HAP-1 (cell line): Measurements from ENCODE around the gene OVOL3.

ENCODE experiments used
- DNase-seq, 2 experiments: peaks; one replicate each; pipeline ENCODE4 v3.0.0-alpha.2; 2016 to 2020; ENCODE audit warnings: low spot score in 2 of 2
- H3K27me3 ChIP-seq: fragments of 250-450 bp; sonication (Bioruptor Pico); 2 replicates; pipeline ENCODE4 v1.5.1; 2020; ENCODE audit warnings: low read depth, mild to moderate bottlenecking, moderate library complexity
- H3K36me3 ChIP-seq: fragments of 250-450 bp; sonication (Bioruptor Pico); replicated peaks from 2 replicates; pipeline ENCODE4 v1.5.1; 2020; ENCODE audit warnings: mild to moderate bottlenecking
- H3K4me1 ChIP-seq: fragments of 250-450 bp; sonication (Bioruptor Pico); 2 replicates; pipeline ENCODE4 v1.5.1; 2020; ENCODE audit warnings: mild to moderate bottlenecking
- H3K4me3 ChIP-seq: fragments of 250-450 bp; sonication (Bioruptor Pico); 2 replicates; pipeline ENCODE4 v1.5.1; 2020; ENCODE audit warnings: mild to moderate bottlenecking, moderate library complexity
- H3K9me3 ChIP-seq: fragments of 250-450 bp; sonication (Bioruptor Pico); 2 replicates; pipeline ENCODE4 v1.5.1; 2020; ENCODE audit warnings: mild to moderate bottlenecking, moderate library complexity
- in situ Hi-C: fragments of 300-500 bp; cut with MboI; formaldehyde crosslinking; loops from 3 replicates; pipeline ENCODE4 v1.14.3; 2020; ENCODE audit warnings: low sequenced_read_pairs, inconsistent platforms, mixed read lengths

The OVOL3 gene

DNA sequence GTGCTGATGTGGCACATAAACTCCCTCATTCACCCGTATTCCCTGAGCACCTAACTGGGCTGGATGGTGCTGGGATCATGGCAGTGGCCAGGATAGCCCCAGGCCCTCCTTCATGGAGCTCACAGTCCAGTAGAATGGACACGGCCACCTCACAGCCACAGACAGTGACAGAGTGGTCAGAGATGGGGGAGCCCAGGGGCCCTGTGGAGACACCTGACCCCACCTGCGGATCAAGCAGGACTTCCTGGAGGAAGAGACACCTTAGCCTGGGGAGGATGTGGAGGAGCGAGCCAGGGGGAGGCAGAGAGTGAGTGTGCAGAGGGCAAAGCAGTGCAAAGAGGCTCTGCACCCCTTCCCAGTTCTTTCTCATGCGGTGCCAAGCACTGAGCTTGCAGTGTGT is 21.1 kb upstream of the OVOL3 start:
- Histone ChIP-seq H3K4me3 (no peak overlapping the region), H3K36me3 (peaks cover 74% of the 10 kb centered on the region), H3K4me1 (no peaks in the 10 kb centered on the region), H3K9me3 (no peaks in the 10 kb centered on the region), H3K27me3 (no peaks in the 10 kb centered on the region)
- DNase-seq = no peak
- in situ Hi-C loops = no loop called here

DNA sequence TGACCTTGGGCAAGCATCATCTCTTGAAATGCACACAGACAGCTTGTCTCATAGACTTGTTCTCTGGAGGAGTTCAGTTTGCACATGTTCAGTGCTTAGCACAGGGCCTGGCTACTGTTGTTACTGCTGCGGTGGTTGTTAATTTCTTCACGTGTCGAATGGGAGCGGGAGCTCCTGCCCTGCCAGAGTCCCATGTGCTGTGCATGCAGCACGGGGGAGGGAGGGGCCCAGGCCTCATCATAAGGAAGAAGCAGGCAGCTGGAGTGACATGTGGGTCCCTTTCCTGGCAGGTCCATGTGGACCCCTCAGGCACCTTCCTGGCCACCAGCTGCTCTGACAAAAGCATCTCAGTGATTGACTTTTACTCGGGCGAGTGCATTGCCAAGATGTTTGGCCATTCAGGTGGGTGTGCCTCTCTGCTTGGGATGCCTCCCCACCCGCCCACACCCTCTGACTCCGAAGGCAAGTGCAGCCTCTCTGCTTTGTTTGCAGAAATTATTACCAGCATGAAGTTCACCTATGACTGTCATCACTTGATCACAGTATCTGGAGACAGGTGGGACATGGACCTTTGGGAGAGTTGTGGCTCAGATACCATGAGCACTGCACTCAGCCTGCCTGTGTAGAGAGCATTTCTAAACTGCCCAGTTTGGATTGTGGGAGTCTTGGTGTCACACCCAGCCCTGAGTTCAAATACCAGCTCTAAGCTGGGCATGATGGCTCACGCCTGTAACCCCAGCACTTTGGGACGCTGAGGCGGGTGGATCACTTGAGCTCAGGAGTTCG is 19.8 kb upstream of the OVOL3 start:
- H3K9me3 ChIP-seq = no peaks in the 10 kb centered on the region
- H3K36me3 ChIP-seq = peaks cover 80% of the 10 kb centered on the region
- H3K4me1 ChIP-seq = no peaks in the 10 kb centered on the region
- in situ Hi-C loops = no loop called here
- no peak for DNase-seq
- no peaks in the 10 kb centered on the region for H3K27me3 ChIP-seq
- no peak overlapping the region for H3K4me3 ChIP-seq

DNA sequence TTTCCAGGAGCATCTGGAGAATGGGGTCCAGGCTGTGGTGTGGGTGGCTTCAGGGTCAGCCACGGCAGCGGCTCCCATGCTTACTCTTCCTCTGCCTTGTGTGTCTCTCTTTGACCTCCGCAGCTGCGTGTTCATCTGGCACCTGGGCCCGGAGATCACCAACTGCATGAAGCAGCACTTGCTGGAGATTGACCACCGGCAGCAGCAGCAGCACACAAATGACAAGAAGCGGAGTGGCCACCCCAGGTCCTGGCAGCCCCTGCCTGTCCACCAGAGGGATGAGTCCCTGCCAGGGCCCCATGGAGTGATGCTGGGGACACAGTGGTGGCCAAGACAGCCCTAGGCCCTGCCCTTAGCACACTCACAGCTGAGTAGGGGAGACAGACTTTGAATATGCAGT is 18.4 kb upstream of the OVOL3 start:
- in situ Hi-C loops = no loop called here
- H3K4me3 ChIP-seq = no peak overlapping the region
- H3K36me3 ChIP-seq = peaks cover 81% of the 10 kb centered on the region
- DNase-seq = no peak
- H3K4me1 ChIP-seq = no peaks in the 10 kb centered on the region
- no peaks in the 10 kb centered on the region for H3K9me3 ChIP-seq
- no peaks in the 10 kb centered on the region for H3K27me3 ChIP-seq

DNA sequence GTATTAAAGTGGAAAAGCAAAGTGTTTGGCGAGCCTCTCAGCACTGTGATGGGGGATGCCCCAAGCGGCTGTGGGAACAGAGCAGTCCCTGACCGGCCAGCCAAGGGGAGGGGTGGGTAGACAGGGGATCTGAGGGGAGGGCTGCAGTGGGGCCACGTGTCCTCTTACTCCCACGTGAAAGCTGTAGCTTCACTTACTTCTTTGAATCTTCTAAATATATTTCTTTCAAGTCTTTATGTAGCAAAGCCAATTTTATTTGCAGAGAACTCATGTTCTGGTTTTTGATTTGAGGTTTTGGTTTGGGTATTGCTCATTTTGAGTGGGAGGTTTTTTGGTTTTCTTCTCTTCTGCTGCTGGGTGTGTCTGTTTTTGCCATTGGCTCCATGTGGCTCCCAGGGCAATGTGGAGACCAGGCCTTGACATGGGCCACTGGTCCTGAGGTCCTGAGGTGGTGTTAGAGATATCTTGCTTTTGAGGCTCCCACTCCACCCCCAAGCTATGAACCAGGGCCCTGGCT is 17.7 kb upstream of the OVOL3 start:
- no peaks in the 10 kb centered on the region for H3K4me1 ChIP-seq
- H3K9me3 ChIP-seq = no peaks in the 10 kb centered on the region
- in situ Hi-C loops = no loop called here
- DNase-seq = no peak
- no peaks in the 10 kb centered on the region for H3K27me3 ChIP-seq
- H3K4me3 ChIP-seq = no peak overlapping the region
- peaks cover 79% of the 10 kb centered on the region for H3K36me3 ChIP-seq

DNA sequence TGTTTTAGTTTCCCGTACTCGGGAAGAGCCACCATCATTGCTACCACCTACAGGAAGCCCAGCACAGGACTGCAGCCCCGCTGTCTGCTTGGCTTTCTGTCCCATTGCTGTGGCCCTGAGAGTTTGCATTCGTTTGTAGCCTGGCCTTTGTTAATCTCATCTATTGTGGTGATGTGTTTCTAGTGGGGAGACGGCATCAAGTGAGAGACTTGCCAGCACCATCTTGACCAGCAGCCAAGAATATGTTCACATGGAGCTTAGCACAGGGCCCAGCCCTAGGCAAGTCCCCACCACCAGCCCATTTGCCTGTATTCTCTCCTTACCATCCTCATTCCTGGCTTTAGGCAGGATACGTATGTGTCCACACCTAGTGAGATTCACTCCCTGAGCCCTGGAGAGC is 17.3 kb upstream of the OVOL3 start:
- H3K36me3 ChIP-seq = peaks cover 74% of the 10 kb centered on the region
- no peaks in the 10 kb centered on the region for H3K9me3 ChIP-seq
- no peaks in the 10 kb centered on the region for H3K27me3 ChIP-seq
- H3K4me1 ChIP-seq = no peaks in the 10 kb centered on the region
- DNase-seq = no peak
- H3K4me3 ChIP-seq = no peak overlapping the region
- in situ Hi-C loops = no loop called here

DNA sequence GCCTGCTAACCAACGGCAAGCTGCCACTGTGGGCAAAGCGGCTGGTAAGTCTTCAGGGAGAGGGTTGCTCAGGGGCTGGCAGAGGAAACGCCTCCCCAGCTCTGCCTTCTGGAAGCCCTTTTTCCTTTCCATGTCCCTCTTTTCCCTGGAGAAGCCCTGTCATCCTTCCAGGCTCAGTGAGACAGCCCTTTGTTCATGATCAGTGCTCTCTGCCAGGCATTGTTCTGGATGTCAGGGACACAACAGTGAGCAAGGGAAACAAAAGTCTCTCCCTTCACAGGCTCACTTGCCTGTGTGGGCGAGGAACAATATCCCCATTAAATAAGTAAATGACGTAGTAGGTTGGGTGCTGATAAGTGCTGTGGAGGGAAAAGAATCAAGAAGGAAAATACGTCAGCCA is 13.9 kb upstream of the OVOL3 start:
- H3K4me1 ChIP-seq = no peaks in the 10 kb centered on the region
- peaks cover 76% of the 10 kb centered on the region for H3K36me3 ChIP-seq
- in situ Hi-C loops = no loop called here

DNA sequence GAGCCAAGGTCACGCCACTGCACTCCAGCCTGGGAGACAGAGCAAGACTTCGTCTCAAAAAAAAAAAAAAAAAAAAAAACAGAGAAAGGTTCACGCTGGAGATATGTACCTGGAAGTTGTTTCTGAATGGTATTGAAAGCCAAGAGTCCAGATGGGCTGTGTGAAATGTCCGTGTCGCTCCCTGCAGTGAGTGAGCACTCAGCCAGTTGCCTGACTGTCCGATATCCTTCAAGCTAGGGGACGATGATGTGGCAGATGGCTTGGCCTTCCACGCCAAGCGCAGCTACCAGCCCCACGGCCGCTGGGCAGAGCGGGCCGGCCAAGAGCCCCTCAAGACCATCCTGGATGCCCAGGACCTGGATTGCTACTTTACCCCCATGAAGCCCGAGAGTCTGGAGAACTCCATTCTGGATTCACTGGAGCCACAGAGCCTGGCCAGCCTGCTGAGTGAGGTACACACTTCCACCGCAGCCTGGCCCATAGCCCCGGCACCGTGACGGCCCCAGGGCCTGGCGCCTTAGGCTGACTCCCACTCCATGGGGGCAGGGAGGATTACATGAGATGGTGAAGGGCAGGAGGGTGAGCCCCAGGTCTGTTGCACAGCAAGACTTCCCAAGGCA is 11.7 kb upstream of the OVOL3 start:
- DNase-seq = no peak
- Histone ChIP-seq H3K27me3 (no peaks in the 10 kb centered on the region), H3K4me1 (no peaks in the 10 kb centered on the region), H3K36me3 (peaks cover 78% of the 10 kb centered on the region), H3K4me3 (no peak overlapping the region), H3K9me3 (no peaks in the 10 kb centered on the region)
- in situ Hi-C loops = no loop called here

More for the DNA sequence above, 13.9 kb upstream of the OVOL3 start:
- no peaks in the 10 kb centered on the region for H3K27me3 ChIP-seq
- H3K9me3 ChIP-seq = no peaks in the 10 kb centered on the region
- no peak for DNase-seq
- H3K4me3 ChIP-seq = no peak overlapping the region

DNA sequence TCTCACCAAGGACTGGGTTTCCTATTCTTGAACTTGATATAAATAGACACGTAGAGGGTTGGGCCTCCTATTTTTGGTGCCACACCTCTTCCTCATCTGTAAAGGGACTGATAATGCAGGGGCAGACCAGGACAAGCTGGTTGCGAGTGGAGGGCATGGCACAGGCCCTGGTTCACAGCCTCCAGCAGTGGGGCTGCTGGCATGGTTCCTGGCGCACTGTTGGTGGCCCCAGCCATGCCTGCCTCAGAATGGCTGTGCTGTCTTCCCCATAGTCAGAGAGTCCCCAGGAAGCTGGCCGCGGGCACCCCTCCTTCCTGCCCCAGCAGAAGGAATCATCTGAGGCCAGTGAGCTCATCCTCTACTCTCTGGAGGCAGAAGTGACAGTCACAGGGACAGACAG is 10.5 kb upstream of the OVOL3 start:
- DNase-seq = no peak
- Histone ChIP-seq H3K27me3 (no peaks in the 10 kb centered on the region), H3K4me1 (no peaks in the 10 kb centered on the region), H3K9me3 (no peaks in the 10 kb centered on the region), H3K36me3 (peaks cover 80% of the 10 kb centered on the region), H3K4me3 (no peak overlapping the region)
- in situ Hi-C loops = no loop called here

DNA sequence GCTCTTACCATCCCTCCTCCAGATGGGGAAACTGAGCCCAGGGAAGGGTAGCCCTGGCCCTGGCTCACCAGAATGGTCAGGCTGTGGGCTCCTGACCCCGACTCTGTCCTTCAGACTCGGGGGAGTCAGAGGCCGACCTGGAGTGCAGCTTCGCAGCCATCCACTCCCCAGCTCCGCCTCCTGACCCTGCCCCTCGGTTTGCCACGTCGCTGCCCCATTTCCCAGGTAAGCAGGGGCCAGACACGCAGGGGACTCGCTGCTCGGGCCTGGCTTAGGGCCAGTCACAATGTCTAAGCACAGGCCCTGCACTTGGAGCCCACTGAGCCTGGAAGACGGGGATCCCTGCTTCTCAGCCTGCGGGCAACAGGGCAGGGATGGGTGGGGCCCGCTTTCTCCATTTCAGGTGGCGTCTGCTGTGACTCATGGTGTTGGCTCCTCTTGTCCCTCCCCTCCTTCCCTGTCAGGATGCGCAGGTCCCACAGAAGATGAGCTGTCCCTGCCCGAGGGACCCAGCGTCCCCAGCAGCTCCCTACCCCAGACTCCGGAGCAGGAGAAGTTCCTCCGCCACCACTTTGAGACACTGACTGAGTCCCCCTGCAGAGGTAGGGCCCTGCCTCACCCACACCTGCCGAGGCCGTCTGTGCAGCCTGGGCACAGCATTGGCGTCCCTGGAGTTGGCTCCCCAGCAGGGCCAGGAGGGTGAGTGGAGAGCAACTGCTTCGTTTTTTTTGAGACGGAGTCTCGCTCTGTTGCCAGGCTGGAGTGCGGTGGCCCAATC is 9.2 kb upstream of the OVOL3 start:
- no peak overlapping the region for H3K4me3 ChIP-seq
- no peak for DNase-seq
- no peaks in the 10 kb centered on the region for H3K27me3 ChIP-seq
- in situ Hi-C loops = no loop called here
- H3K4me1 ChIP-seq = no peaks in the 10 kb centered on the region
- H3K9me3 ChIP-seq = no peaks in the 10 kb centered on the region
- H3K36me3 ChIP-seq = peaks cover 77% of the 10 kb centered on the region

DNA sequence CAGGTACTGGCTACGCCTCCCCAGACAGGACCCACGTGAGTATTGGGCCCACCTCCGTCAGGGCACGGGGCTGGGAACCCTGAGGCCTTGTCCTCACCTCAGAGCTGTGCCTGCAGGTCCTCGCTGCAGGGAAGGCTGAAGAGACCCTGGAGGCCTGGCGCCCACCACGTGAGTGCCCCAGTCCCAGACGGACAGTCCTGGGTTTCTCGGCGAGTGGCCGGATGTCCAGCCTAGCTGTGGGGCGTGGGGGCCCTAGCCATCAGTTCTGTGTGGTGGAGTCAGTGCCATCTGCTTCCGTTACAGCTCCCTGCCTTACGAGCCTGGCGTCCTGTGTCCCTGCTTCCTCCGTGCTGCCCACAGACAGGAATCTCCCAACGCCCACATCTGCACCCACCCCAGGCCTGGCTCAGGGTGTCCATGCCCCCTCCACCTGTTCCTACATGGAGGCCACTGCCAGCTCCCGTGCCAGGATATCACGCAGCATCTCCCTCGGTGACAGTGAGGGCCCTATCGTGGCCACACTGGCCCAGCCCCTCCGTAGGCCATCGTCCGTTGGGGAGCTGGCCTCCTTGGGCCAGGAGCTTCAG is 7.8 kb upstream of the OVOL3 start:
- in situ Hi-C loops = no loop called here
- H3K4me3 ChIP-seq = no peak overlapping the region

DNA sequence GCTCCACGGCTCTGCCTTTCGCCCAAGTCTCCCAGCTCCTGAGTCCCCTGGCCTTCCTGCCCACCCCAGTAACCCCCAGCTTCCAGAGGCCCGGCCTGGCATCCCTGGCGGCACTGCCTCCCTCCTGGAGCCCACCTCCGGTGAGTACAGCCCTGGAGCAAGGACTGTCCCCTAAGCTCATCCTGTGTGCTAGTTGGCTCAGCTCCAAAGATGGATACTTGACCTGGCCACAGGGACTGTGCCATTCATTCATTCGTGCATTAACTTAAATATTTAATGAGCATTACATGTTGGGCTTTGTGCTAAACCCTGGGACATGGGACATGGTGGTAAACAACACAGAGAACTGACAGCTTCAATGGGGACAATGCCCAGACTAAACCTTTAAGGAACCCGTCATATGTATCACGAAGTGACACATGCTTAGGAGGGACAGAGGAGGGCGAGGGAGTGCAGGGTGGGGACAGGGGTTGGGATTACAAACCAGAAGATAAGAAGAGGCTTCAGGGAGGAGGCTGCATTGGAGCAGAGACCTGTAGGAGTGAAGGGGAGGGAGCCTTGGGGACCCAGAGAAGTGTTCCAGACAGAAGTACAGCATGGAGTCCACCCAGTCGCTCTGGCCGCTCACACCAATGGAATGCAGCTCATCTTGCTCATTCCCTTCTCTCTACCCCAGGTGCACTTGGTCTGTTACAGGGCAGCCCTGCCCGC is 6.9 kb upstream of the OVOL3 start:
- peaks cover 69% of the 10 kb centered on the region for H3K36me3 ChIP-seq
- no peak overlapping the region for H3K4me3 ChIP-seq

More for the DNA sequence above, 7.8 kb upstream of the OVOL3 start:
- peaks cover 69% of the 10 kb centered on the region for H3K36me3 ChIP-seq
- no peaks in the 10 kb centered on the region for H3K9me3 ChIP-seq
- no peaks in the 10 kb centered on the region for H3K27me3 ChIP-seq
- no peaks in the 10 kb centered on the region for H3K4me1 ChIP-seq
- DNase-seq = no peak

DNA sequence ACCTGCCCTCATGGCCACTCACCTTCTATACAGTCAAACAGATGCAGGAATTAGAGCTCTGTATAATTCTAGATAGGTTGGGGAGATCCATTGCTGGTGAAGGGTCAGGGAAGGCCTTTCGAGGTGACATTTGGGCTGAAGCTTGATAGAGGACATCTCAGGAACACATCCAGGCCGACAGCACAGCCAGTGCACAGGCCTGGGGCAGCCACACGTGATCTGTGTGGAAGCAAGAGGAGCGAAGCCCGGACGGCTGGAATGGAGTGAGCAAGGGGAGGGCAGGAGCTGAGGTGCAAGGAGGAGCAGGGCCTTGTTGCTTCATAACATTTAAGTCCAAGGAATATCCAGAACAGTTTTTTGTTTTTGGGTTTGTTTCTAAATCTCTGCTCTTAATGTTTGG is 4.5 kb upstream of the OVOL3 start:
- Histone ChIP-seq H3K4me1 (no peaks in the 10 kb centered on the region), H3K9me3 (no peaks in the 10 kb centered on the region), H3K27me3 (no peaks in the 10 kb centered on the region), H3K4me3 (no peak overlapping the region), H3K36me3 (peaks cover 48% of the 10 kb centered on the region)
- in situ Hi-C loops = no loop called here
- DNase-seq = no peak

More for the DNA sequence above, 6.9 kb upstream of the OVOL3 start:
- DNase-seq = no peak
- Histone ChIP-seq H3K9me3 (no peaks in the 10 kb centered on the region), H3K27me3 (no peaks in the 10 kb centered on the region), H3K4me1 (no peaks in the 10 kb centered on the region)
- in situ Hi-C loops = no loop called here

DNA sequence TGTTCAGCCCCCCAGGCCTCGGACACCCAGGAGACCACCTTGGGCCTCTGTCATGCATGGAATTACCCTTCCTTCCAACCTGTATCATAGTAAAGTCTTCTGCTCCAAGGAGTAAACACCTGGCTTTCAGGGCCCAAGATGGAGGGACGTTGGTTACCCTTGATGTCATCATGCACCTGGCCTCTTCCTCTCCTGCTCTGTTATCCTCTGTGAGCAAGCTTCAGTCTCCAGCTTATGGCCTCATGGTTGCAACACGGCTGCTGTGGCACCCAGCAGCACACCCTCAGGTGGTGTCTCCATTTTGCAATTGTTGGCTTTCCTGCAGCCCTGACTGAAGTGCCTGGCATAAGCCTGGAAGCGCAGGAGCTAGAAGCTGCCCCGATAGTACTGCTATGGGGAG is 4.0 kb upstream of the OVOL3 start:
- Histone ChIP-seq H3K4me1 (no peaks in the 10 kb centered on the region), H3K27me3 (no peaks in the 10 kb centered on the region), H3K4me3 (no peak overlapping the region), H3K36me3 (peaks cover 45% of the 10 kb centered on the region), H3K9me3 (no peaks in the 10 kb centered on the region)
- no peak for DNase-seq
- in situ Hi-C loops = no loop called here
